Caco-2 (cell line): ENCODE results near the gene SMYD3. TPM values are rescaled to one million over a fixed set of nuclear protein-coding genes. Genes with fewer than 3 reads are reported as not detected.

Experiments used
- BruUV-seq: library from RNA; stranded (reverse); fragments of 400-500 nt; replicated peaks from 2 replicates; lab custom pipeline; 2021; lab: Mats Ljungman, UMichigan
- CTCF ChIA-PET: fragments of 300-600 bp; sonication (Branson Sonifier 250); formaldehyde crosslinking; loops from one replicate; lab custom pipeline; 2022; ENCODE audit warnings: antibody characterized with exemption; lab: Charles Lee
- POLR2A ChIA-PET: fragments of 300-600 bp; sonication (Branson Sonifier 250); formaldehyde crosslinking; loops from one replicate; lab custom pipeline; 2022; ENCODE audit warnings: antibody characterized with exemption; lab: Charles Lee
- DNase-seq, 2 experiments: peaks; one replicate each; pipeline versions ENCODE4 v3.0.0 to v3.0.0-alpha.2; 2020 to 2022
- H3K27me3 ChIP-seq: replicated peaks from 2 replicates; pipeline ENCODE4 v1.6.0; 2011; ENCODE audit warnings: low read length; ENCODE audit not compliant: control insufficient read depth, insufficient read depth
- H3K36me3 ChIP-seq: 2 replicates; pipeline ENCODE4 v1.5.1; 2011; ENCODE audit warnings: low read length; ENCODE audit not compliant: control insufficient read depth, insufficient read depth
- H3K4me1 ChIP-seq: fragments of 250-450 bp; sonication (Bioruptor Pico); 2 replicates; pipeline ENCODE4 v1.5.1; 2020; ENCODE audit warnings: mild to moderate bottlenecking
- H3K4me3 ChIP-seq: 2 replicates; pipeline ENCODE4 v1.5.1; 2011; ENCODE audit warnings: low read depth, mild to moderate bottlenecking, control low read depth, low read length
- H3K9me3 ChIP-seq: fragments of 250-450 bp; sonication (Bioruptor Pico); 2 replicates; pipeline ENCODE4 v1.5.1; 2020; ENCODE audit warnings: mild to moderate bottlenecking, moderate library complexity
- H3K27ac Mint-ChIP-seq: one replicate; pipeline ENCODE4 v1.8.0; 2022; ENCODE audit warnings: mixed read lengths; ENCODE audit not compliant: unreplicated experiment
- H3K27me3 Mint-ChIP-seq: one replicate; pipeline ENCODE4 v1.8.0; 2022; ENCODE audit warnings: mixed read lengths; ENCODE audit not compliant: insufficient read depth, unreplicated experiment
- H3K36me3 Mint-ChIP-seq: one replicate; pipeline ENCODE4 v1.8.0; 2022; ENCODE audit warnings: mild to moderate bottlenecking, mixed read lengths; ENCODE audit not compliant: insufficient read depth, unreplicated experiment
- H3K4me1 Mint-ChIP-seq: one replicate; pipeline ENCODE4 v1.8.0; 2022; ENCODE audit warnings: low read depth, mixed read lengths; ENCODE audit not compliant: unreplicated experiment
- H3K4me3 Mint-ChIP-seq: one replicate; pipeline ENCODE4 v1.8.0; 2022; ENCODE audit warnings: mild to moderate bottlenecking, moderate library complexity, mixed read lengths; ENCODE audit not compliant: unreplicated experiment
- H3K9me3 Mint-ChIP-seq: one replicate; pipeline ENCODE4 v1.8.0; 2022; ENCODE audit warnings: mixed read lengths; ENCODE audit not compliant: unreplicated experiment
- intact Hi-C: fragments of 100-400 bp; cut with micrococcal nuclease; formaldehyde crosslinking; loops from one replicate; pipeline ENCODE4 v1.10.0; 2022; ENCODE audit not compliant: unreplicated experiment
- total RNA-seq: library from RNA; stranded (reverse); gene quantifications from 2 replicates; pipeline ENCODE4 v1.2.3, GENCODE V29; 2022
- TF ChIP-seq, protein P1 (sequence below), 2 experiments: fragments of 200-600 bp in 1 of 2; IDR thresholded peaks; 1 replicate in 1 of 2; 2 replicates in 1 of 2; pipeline versions ENCODE4 v1.5.1 to v1.8.0; 2011 to 2022; ENCODE audit warnings: antibody characterized with exemption in 1 of 2, control low read depth in 1 of 2, inconsistent platforms in 1 of 2, low read depth in 1 of 2, low read length in 1 of 2, mild to moderate bottlenecking in 1 of 2, moderate library complexity in 1 of 2; ENCODE audit not compliant: insufficient read depth in 1 of 2, severe bottlenecking in 1 of 2, unreplicated experiment in 1 of 2

The SMYD3 gene
- total RNA-seq, 1 experiment from 2014 or later: 33.0 TPM

DNA sequence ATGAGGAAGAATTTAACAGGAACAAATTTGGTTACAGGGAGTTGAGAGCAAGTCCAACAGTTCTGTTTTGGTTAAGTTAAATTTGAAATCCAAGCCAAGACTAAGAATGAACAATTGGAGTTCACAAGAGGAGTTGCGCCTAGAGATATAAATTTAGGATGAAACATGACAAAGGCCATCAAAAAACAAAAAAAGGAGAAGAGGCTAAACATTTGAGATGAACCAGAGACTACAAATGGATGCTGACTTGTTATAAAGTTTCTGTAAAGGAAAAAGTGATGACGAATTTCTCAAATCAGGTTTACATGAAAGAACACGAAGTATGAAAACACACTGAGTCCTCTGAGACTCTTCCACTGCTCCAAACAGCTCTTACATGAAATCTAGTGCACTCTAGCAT, 575.6 kb downstream of the SMYD3 start:
- Mint-ChIP-seq H3K4me1 (no peaks in the 10 kb centered on the region), H3K9me3 (no peaks in the 10 kb centered on the region), H3K27me3 (no peaks in the 10 kb centered on the region), H3K4me3 (no peak overlapping the region), H3K36me3 (no peaks in the 10 kb centered on the region), H3K27ac (no peak overlapping the region)
- H3K4me3 ChIP-seq: no peak overlapping the region
- POLR2A ChIA-PET: interaction anchor here (0.6 kb wide), 1 partner anchor 774 kb away, joined by 7 read pairs; no protein-coding TSS in a partner anchor
- TF ChIP-seq, protein P1, sequence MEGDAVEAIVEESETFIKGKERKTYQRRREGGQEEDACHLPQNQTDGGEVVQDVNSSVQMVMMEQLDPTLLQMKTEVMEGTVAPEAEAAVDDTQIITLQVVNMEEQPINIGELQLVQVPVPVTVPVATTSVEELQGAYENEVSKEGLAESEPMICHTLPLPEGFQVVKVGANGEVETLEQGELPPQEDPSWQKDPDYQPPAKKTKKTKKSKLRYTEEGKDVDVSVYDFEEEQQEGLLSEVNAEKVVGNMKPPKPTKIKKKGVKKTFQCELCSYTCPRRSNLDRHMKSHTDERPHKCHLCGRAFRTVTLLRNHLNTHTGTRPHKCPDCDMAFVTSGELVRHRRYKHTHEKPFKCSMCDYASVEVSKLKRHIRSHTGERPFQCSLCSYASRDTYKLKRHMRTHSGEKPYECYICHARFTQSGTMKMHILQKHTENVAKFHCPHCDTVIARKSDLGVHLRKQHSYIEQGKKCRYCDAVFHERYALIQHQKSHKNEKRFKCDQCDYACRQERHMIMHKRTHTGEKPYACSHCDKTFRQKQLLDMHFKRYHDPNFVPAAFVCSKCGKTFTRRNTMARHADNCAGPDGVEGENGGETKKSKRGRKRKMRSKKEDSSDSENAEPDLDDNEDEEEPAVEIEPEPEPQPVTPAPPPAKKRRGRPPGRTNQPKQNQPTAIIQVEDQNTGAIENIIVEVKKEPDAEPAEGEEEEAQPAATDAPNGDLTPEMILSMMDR (IDR thresholded peaks at IDR 0.05; ENCODE audit: insufficient read depth in 1 of 2, low read depth in 1 of 2, low read length in 1 of 2, severe bottlenecking in 1 of 2, unreplicated experiment in 1 of 2): no peak
- no peaks in the 10 kb centered on the region for H3K4me1 ChIP-seq
- H3K27me3 ChIP-seq: no peaks in the 10 kb centered on the region
- intact Hi-C loops: no loop called here
- H3K36me3 ChIP-seq: no peaks in the 10 kb centered on the region
- DNase-seq: no peak
- no peaks in the 10 kb centered on the region for H3K9me3 ChIP-seq
- BruUV-seq: no TSS peak
- CTCF ChIA-PET: no interaction called here

DNA sequence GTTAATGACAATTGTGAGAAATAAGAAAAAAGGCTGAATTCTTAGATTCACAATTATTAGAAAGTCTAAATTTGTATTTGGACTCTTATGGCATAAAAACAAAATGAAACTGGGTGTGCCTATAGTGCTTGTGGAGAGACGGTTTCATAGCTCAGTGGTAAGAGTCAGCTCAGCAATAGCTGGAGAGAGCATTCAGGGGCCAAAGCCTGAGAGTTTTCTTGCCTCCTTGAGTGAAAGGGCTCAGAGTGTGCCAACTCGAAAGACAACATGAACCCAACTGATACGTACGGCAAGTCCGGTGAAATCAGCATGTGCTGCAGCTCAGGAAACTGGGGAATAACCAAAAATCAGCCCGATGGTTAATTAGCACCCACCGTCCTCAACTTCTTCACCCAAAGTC, 577.9 kb downstream of the SMYD3 start:
- no peak overlapping the region for H3K4me3 ChIP-seq
- no peak overlapping the region for H3K4me3 Mint-ChIP-seq
- no TSS peak for BruUV-seq
- intact Hi-C loops: no loop called here
- no peaks in the 10 kb centered on the region for H3K9me3 Mint-ChIP-seq
- no peaks in the 10 kb centered on the region for H3K36me3 Mint-ChIP-seq
- no peaks in the 10 kb centered on the region for H3K36me3 ChIP-seq
- no peaks in the 10 kb centered on the region for H3K27me3 ChIP-seq
- no peaks in the 10 kb centered on the region for H3K27me3 Mint-ChIP-seq
- no peaks in the 10 kb centered on the region for H3K9me3 ChIP-seq
- no peaks in the 10 kb centered on the region for H3K4me1 ChIP-seq
- ChIA-PET CTCF (no interaction called here), POLR2A (no interaction called here)
- H3K4me1 Mint-ChIP-seq: no peaks in the 10 kb centered on the region
- TF ChIP-seq, protein P1 (IDR thresholded peaks at IDR 0.05; ENCODE audit: insufficient read depth in 1 of 2, low read depth in 1 of 2, low read length in 1 of 2, severe bottlenecking in 1 of 2, unreplicated experiment in 1 of 2): no peak
- no peak for DNase-seq
- H3K27ac Mint-ChIP-seq: no peak overlapping the region

DNA sequence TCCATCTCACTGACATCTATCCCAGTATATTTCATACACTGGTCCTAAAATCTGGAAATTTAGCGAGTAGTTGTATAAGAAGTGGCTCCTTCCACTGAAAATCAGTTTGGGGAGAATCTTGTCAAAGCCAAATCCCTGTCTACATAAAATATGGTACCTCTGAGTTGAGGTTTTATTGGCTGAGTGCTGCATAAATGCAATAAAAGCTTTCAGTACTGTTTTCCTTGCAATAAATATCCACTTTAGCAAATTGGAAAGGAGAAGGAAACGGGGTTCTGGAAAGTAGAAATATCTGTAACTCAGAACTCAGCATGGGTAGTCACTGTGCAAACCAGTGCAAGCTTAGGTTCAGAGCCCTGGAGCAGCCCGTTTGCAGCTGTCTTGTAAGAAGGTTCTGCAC, 580.2 kb downstream of the SMYD3 start:
- Mint-ChIP-seq H3K36me3 (no peaks in the 10 kb centered on the region), H3K4me3 (no peak overlapping the region), H3K4me1 (no peaks in the 10 kb centered on the region), H3K27me3 (no peaks in the 10 kb centered on the region), H3K27ac (no peak overlapping the region), H3K9me3 (no peaks in the 10 kb centered on the region)
- Histone ChIP-seq H3K36me3 (no peaks in the 10 kb centered on the region), H3K9me3 (no peaks in the 10 kb centered on the region), H3K4me3 (no peak overlapping the region), H3K4me1 (no peaks in the 10 kb centered on the region), H3K27me3 (no peaks in the 10 kb centered on the region)
- ChIA-PET POLR2A (no interaction called here), CTCF (no interaction called here)
- TF ChIP-seq, protein P1 (IDR thresholded peaks at IDR 0.05; ENCODE audit: insufficient read depth in 1 of 2, low read depth in 1 of 2, low read length in 1 of 2, severe bottlenecking in 1 of 2, unreplicated experiment in 1 of 2): no peak
- no peak for DNase-seq
- intact Hi-C loops: no loop called here
- no TSS peak for BruUV-seq
